Gastroesophageal sphincter (tissue), 4 donors: ENCODE measurements around the gene MT1G. TPM values are rescaled to one million over a fixed set of nuclear protein-coding genes. Genes with fewer than 3 reads are reported as not detected.

Source experiments
- ATAC-seq: fragments of 150-250 bp; one replicate; pipeline ENCODE4 v1.9.1; 2016; ENCODE audit warnings: mild to moderate bottlenecking, moderate library complexity
- H3K27ac ChIP-seq, 4 donors: fragments of 200-600 bp; sonication (generic) in 3 of 4; 1 replicate in 3 of 4; 2 replicates in 1 of 4; pipeline ENCODE4 v1.5.1; 2016 to 2019
- H3K27me3 ChIP-seq: fragments of 200-600 bp; sonication (generic); one replicate; pipeline ENCODE4 v1.5.1; 2019
- H3K36me3 ChIP-seq, 2 donors: fragments of 200-600 bp; sonication (generic); one replicate each; pipeline ENCODE4 v1.5.1; 2019; ENCODE audit warnings: control low read depth in 1 of 2
- H3K4me1 ChIP-seq, 3 donors: fragments of 200-600 bp; sonication (generic); 1 replicate in 2 of 3; 2 replicates in 1 of 3; pipeline ENCODE4 v1.5.1; 2016 to 2019; ENCODE audit warnings: control low read depth in 2 of 3
- H3K4me3 ChIP-seq, 2 donors: fragments of 200-600 bp; sonication (generic); one replicate each; pipeline ENCODE4 v1.5.1; 2019; ENCODE audit warnings: mild to moderate bottlenecking in 1 of 2, moderate library complexity in 1 of 2
- H3K9me3 ChIP-seq, 3 donors: fragments of 200-600 bp; sonication (generic); one replicate each; pipeline ENCODE4 v1.5.1; 2017 to 2019; ENCODE audit warnings: control low read depth in 2 of 3
- CTCF ChIP-seq, 4 experiments: fragments of 200-600 bp in 2 of 4; fragments of 450-650 bp in 2 of 4; sonication (generic) in 1 of 4; IDR thresholded peaks; one replicate each; pipeline ENCODE4 v1.5.1; 2017 to 2019; ENCODE audit warnings: antibody characterized with exemption in 4 of 4, mild to moderate bottlenecking in 2 of 4, moderate library complexity in 2 of 4
- EP300 ChIP-seq: sonication (generic); formaldehyde crosslinking; IDR thresholded peaks from one replicate; pipeline ENCODE4 v1.6.1; 2017; ENCODE audit warnings: antibody characterized with exemption, mild to moderate bottlenecking
- POLR2A ChIP-seq, 2 donors: fragments of 450-650 bp; IDR thresholded peaks; one replicate each; pipeline ENCODE4 v1.6.1; 2017; ENCODE audit warnings: antibody characterized with exemption in 2 of 2, mild to moderate bottlenecking in 2 of 2, moderate library complexity in 1 of 2
- POLR2AphosphoS5 ChIP-seq: sonication (generic); formaldehyde crosslinking; IDR thresholded peaks from one replicate; pipeline ENCODE4 v1.6.1; 2017; ENCODE audit warnings: antibody characterized with exemption
- WGBS, 2 donors: methylation state at CpG; one replicate each; pipeline ENCODE4 v1.1.5; 2018; ENCODE audit warnings: low coverage in 1 of 2; 5-methylcytosine and 5-hydroxymethylcytosine counted together
- total RNA-seq, 4 donors: library from RNA; depleted of rRNA; stranded (reverse); fragments of >200 nt; gene quantifications; one replicate each; pipeline ENCODE4 v1.1.0, GENCODE V29; 2016

The MT1G gene
- total RNA-seq, 4 donors from 2014 or later = 16.0 to 40.0 (median 21.6) TPM; not detected in 1

DNA sequence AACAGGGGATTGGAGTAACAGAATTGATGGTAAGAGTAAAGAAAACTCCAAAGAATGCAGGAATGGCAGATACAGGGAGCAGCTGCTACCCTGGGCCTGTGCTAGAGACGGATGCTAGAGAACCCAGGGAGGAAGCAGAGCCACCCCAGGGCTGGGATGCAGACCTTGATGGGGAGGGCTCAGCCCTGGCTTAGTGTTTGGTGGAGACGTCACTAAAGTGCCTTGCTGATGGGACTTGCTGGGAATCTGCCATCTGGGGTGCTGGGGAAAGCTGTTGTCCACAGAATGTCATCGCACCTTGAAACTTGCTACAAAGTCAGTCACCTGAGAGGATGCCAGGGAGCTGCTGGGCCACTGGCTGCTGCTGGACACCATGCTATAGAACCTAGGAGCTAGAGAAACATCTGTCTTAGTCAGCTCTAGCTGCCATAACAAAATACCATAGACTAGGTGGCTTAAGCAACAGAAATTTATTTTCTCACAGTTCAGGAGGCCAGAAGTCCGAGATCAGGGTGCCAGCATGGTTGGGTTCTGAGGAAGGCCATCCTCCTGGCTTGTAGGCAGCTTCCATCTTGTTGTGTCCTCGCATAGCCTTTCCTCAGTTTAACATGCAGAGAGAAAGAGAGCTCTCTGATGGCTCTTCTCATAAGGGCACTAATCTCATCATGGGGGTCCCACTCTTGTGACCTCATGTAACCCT, 29.7 kb upstream of the MT1G start:
- Histone ChIP-seq H3K27ac (no peak overlapping the region), H3K36me3 (no peaks in the 10 kb centered on the region), H3K4me1 (peaks cover 0 to 8% (median 0%) of the 10 kb centered on the region in 3 donors), H3K9me3 (peaks cover 0 to 10% (median 0%) of the 10 kb centered on the region in 3 donors), H3K4me3 (no peak overlapping the region), H3K27me3 (no peaks in the 10 kb centered on the region)
- 88 to 94% methylated on average over 3 to 5 of the region's 5 CpGs for WGBS, 2 donors
- TF ChIP-seq POLR2AphosphoS5 = no peak
- ATAC-seq = no peak

GRCh38 chr16:56695246-56695645, 27.4 kb upstream of the MT1G start:
- Histone ChIP-seq H3K27me3 (no peaks in the 10 kb centered on the region), H3K4me1 (no peaks in the 10 kb centered on the region), H3K9me3 (peaks cover 0 to 10% (median 0%) of the 10 kb centered on the region in 3 donors), H3K27ac (no peak overlapping the region), H3K36me3 (no peaks in the 10 kb centered on the region), H3K4me3 (no peak overlapping the region)
- ATAC-seq = no peak
- TF ChIP-seq EP300 = no peak
- TF ChIP-seq POLR2AphosphoS5 = no peak
- TF ChIP-seq POLR2A (IDR thresholded peaks at IDR 0.05) = no peak
- TF ChIP-seq CTCF (IDR thresholded peaks at IDR 0.05) = no peak
- WGBS, 2 donors = no CpG with 5 or more reads among the region's 1 CpG

GRCh38 chr16:56691885-56692284, 24.0 kb upstream of the MT1G start:
- Histone ChIP-seq H3K36me3 (no peaks in the 10 kb centered on the region), H3K27me3 (no peaks in the 10 kb centered on the region), H3K4me1 (no peaks in the 10 kb centered on the region), H3K4me3 (no peak overlapping the region), H3K27ac (no peak overlapping the region), H3K9me3 (peaks cover 0 to 2% (median 0%) of the 10 kb centered on the region in 3 donors)
- no peak for TF ChIP-seq POLR2AphosphoS5
- TF ChIP-seq CTCF (IDR thresholded peaks at IDR 0.05) = no peak
- no peak for TF ChIP-seq POLR2A (IDR thresholded peaks at IDR 0.05)
- TF ChIP-seq EP300 = no peak
- no peak for ATAC-seq
- WGBS, 2 donors = no CpG with 5 or more reads among the region's 4 CpGs

DNA sequence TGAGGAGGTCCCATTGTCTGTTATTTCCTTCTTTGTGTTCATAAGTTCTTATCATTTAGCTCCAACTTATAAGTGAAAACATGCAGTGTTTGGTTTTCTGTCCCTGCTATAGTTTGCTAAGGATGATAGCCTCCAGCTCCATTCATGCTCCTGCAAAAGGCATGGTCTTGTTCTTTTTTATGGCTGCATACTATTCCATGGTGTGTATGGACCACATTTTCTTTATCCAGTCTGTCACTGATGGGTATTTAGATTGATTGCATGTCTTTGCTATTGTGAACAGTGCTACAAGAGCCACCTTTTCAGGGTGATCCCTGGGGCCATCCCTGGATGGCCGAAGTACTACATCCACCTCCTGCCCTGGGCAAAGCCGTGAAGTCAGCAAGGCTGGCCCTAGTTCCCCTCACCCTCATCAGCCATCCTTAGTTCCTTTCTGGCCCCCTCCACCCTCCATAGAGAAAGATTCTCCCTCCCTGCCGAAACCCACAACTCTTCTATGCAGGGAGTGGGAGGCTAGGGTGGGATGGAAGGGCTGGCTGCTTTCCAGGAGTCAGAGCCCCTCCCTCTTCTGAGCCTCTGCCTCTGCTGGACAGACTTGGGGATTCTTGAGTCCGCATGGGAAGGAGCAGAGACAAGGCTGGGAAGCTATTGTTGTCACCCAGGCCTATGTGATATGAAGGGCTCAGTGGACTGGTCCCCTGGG, 22.7 kb upstream of the MT1G start:
- H3K4me3 ChIP-seq = no peak overlapping the region
- ATAC-seq = no peak
- WGBS, 2 donors = 80% methylated on average over 2 of the region's 4 CpGs; no CpG with 5 or more reads in 1 of the 2 donors
- no peaks in the 10 kb centered on the region for H3K27me3 ChIP-seq
- H3K36me3 ChIP-seq = no peaks in the 10 kb centered on the region
- no peaks in the 10 kb centered on the region for H3K9me3 ChIP-seq
- H3K27ac ChIP-seq = no peak overlapping the region
- no peaks in the 10 kb centered on the region for H3K4me1 ChIP-seq
- TF ChIP-seq POLR2A (IDR thresholded peaks at IDR 0.05) (no peak), POLR2AphosphoS5 (no peak), CTCF (IDR thresholded peaks at IDR 0.05) (no peak), EP300 (no peak)

DNA sequence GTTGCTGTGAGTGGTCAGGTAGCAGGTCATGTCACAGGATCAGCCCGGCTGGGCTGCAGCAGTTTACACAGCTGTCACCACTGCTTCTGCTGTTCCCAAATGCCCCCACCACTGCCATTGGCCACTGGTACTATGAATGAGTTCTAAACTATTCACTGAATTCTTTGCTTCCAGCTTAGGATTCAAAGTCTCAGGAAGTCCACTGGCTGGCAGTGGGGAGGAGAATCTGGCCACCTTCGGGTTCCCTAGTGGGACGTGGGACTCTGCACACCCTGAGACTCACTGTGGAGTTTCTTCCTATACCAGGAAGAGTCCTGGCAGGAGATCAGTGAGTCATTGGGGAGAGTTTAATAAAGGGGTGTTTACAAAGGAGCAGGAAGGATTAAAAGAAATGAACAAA, 21.3 kb upstream of the MT1G start:
- TF ChIP-seq POLR2A (IDR thresholded peaks at IDR 0.05) = no peak
- no peak for TF ChIP-seq POLR2AphosphoS5
- no peak for TF ChIP-seq CTCF (IDR thresholded peaks at IDR 0.05)
- no peak for TF ChIP-seq EP300
- WGBS, 2 donors = 79 to 100% methylated on average over 1 to 3 of the region's 3 CpGs
- ATAC-seq = no peak
- peaks cover 0 to 13% (median 6%) of the 10 kb centered on the region in 3 donors for H3K4me1 ChIP-seq
- H3K9me3 ChIP-seq = no peaks in the 10 kb centered on the region
- H3K27ac ChIP-seq = no peak overlapping the region
- no peaks in the 10 kb centered on the region for H3K36me3 ChIP-seq
- H3K4me3 ChIP-seq = no peak overlapping the region
- no peaks in the 10 kb centered on the region for H3K27me3 ChIP-seq
